WTC11 (cell line): ENCODE data around the gene KCNK5. TPM values are rescaled to one million over a fixed set of nuclear protein-coding genes. Genes with fewer than 3 reads are reported as not detected.

ENCODE experiments used
- ATAC-seq: fragments of 200-7000 bp; cut with Tn5 transposase; 2 replicates; pipeline ENCODE4 v1.10.0; 2021; ENCODE audit warnings: mild to moderate bottlenecking, moderate library complexity
- CTCF ChIA-PET: fragments of 300-600 bp; sonication (Branson Sonifier 250); formaldehyde crosslinking; loops from one replicate; lab custom pipeline; 2021; ENCODE audit warnings: antibody characterized with exemption; lab: Charles Lee
- POLR2A ChIA-PET: fragments of 350-600 bp; sonication (Branson Sonifier 250); formaldehyde crosslinking; loops from one replicate; lab custom pipeline; 2021; ENCODE audit warnings: antibody characterized with exemption; lab: Charles Lee
- DNase-seq: peaks from one replicate; pipeline ENCODE4 v3.0.0; 2021; ENCODE audit warnings: low spot score
- H3K27ac Mint-ChIP-seq: 2 replicates; pipeline ENCODE4 v1.8.0; 2021; ENCODE audit warnings: mixed read lengths
- H3K27me3 Mint-ChIP-seq: 2 replicates; pipeline ENCODE4 v1.8.0; 2021; ENCODE audit warnings: low read depth, mild to moderate bottlenecking, moderate library complexity, mixed read lengths
- H3K36me3 Mint-ChIP-seq: 2 replicates; pipeline ENCODE4 v1.8.0; 2021; ENCODE audit warnings: mixed read lengths
- H3K4me1 Mint-ChIP-seq: 2 replicates; pipeline ENCODE4 v1.8.0; 2022; ENCODE audit warnings: mixed read lengths
- H3K4me3 Mint-ChIP-seq: 2 replicates; pipeline ENCODE4 v1.8.0; 2021; ENCODE audit warnings: mild to moderate bottlenecking, moderate library complexity, mixed read lengths
- H3K9me3 Mint-ChIP-seq: 2 replicates; pipeline ENCODE4 v1.8.0; 2021; ENCODE audit warnings: mixed read lengths
- AFF4 ChIP-seq: sonication (generic); formaldehyde crosslinking; IDR thresholded peaks from 2 replicates; pipeline ENCODE4 v1.8.1; 2023; ENCODE audit warnings: mild to moderate bottlenecking, missing genetic modification reagents, borderline replicate concordance
- ATF2 ChIP-seq: sonication (generic); formaldehyde crosslinking; IDR thresholded peaks from 2 replicates; pipeline ENCODE4 v1.8.1; 2022; ENCODE audit warnings: low read depth, missing genetic modification reagents, borderline replicate concordance
- ATF6 ChIP-seq: sonication (generic); formaldehyde crosslinking; IDR thresholded peaks from 2 replicates; pipeline ENCODE4 v1.8.1; 2023; ENCODE audit warnings: mild to moderate bottlenecking, missing genetic modification reagents
- CBFB ChIP-seq: sonication (generic); formaldehyde crosslinking; IDR thresholded peaks from 2 replicates; pipeline ENCODE4 v1.8.1; 2022; ENCODE audit warnings: mild to moderate bottlenecking, low read depth, missing genetic modification reagents
- CREM ChIP-seq: sonication (generic); formaldehyde crosslinking; IDR thresholded peaks from 2 replicates; pipeline ENCODE4 v1.8.1; 2022; ENCODE audit warnings: mild to moderate bottlenecking, missing genetic modification reagents, moderate library complexity
- ETV6 ChIP-seq: sonication (generic); formaldehyde crosslinking; IDR thresholded peaks from 2 replicates; pipeline ENCODE4 v1.8.1; 2022; ENCODE audit warnings: mild to moderate bottlenecking, missing genetic modification reagents
- FOXP1 ChIP-seq: sonication (generic); formaldehyde crosslinking; IDR thresholded peaks from 2 replicates; pipeline ENCODE4 v1.8.0; 2022; ENCODE audit warnings: missing genetic modification reagents, mild to moderate bottlenecking, moderate library complexity, borderline replicate concordance
- GRHL2 ChIP-seq: fragments of 250-450 bp; sonication (Bioruptor Pico); IDR thresholded peaks from 2 replicates; pipeline ENCODE4 v1.8.0; 2022; ENCODE audit warnings: mild to moderate bottlenecking, moderate library complexity; ENCODE audit not compliant: insufficient replicate concordance, severe bottlenecking
- GTF2I ChIP-seq: fragments of 250-450 bp; sonication (Bioruptor Pico); conservative IDR thresholded peaks from 2 replicates; pipeline ENCODE4 v1.4.0; 2021; ENCODE audit warnings: mild to moderate bottlenecking
- IRF1 ChIP-seq: sonication (generic); formaldehyde crosslinking; IDR thresholded peaks from 2 replicates; pipeline ENCODE4 v1.8.0; 2023; ENCODE audit warnings: missing genetic modification reagents
- IRF2 ChIP-seq: sonication (generic); formaldehyde crosslinking; IDR thresholded peaks from 2 replicates; pipeline ENCODE4 v1.8.0; 2022; ENCODE audit warnings: low read depth, missing genetic modification reagents, borderline replicate concordance
- JAZF1 ChIP-seq: fragments of 250-450 bp; sonication (Bioruptor Pico); IDR thresholded peaks from 2 replicates; pipeline ENCODE4 v1.9.0; 2021; ENCODE audit warnings: moderate library complexity, mild to moderate bottlenecking, inconsistent platforms
- KAT7 ChIP-seq: sonication (generic); formaldehyde crosslinking; IDR thresholded peaks from 2 replicates; pipeline ENCODE4 v1.8.1; 2023; ENCODE audit warnings: missing genetic modification reagents, mild to moderate bottlenecking, borderline replicate concordance
- NFATC4 ChIP-seq: fragments of 250-450 bp; sonication (Bioruptor Pico); IDR thresholded peaks from 2 replicates; pipeline ENCODE4 v1.9.0; 2021; ENCODE audit warnings: mild to moderate bottlenecking
- NFE2L1 ChIP-seq: sonication (generic); formaldehyde crosslinking; IDR thresholded peaks from 2 replicates; pipeline ENCODE4 v1.8.1; 2023; ENCODE audit warnings: missing genetic modification reagents
- OVOL2 ChIP-seq: fragments of 250-450 bp; sonication (Bioruptor Pico); IDR thresholded peaks from 2 replicates; pipeline ENCODE4 v1.9.0; 2021; ENCODE audit warnings: mild to moderate bottlenecking, borderline replicate concordance
- RELA ChIP-seq: sonication (generic); formaldehyde crosslinking; IDR thresholded peaks from 2 replicates; pipeline ENCODE4 v1.8.1; 2022; ENCODE audit warnings: missing genetic modification reagents, mild to moderate bottlenecking, borderline replicate concordance
- RORB ChIP-seq: fragments of 250-450 bp; sonication (Bioruptor Pico); IDR thresholded peaks from 2 replicates; pipeline ENCODE4 v1.9.0; 2021; ENCODE audit warnings: mild to moderate bottlenecking
- SMAD3 ChIP-seq: sonication (generic); formaldehyde crosslinking; IDR thresholded peaks from 2 replicates; pipeline ENCODE4 v1.8.0; 2022; ENCODE audit warnings: missing genetic modification reagents, mild to moderate bottlenecking, borderline replicate concordance
- SOX15 ChIP-seq: fragments of 250-450 bp; sonication (Bioruptor Pico); IDR thresholded peaks from 2 replicates; pipeline ENCODE4 v1.9.0; 2021; ENCODE audit warnings: mild to moderate bottlenecking
- STAT6 ChIP-seq: sonication (generic); formaldehyde crosslinking; conservative IDR thresholded peaks from 2 replicates; pipeline ENCODE4 v1.8.1; 2023; ENCODE audit warnings: mild to moderate bottlenecking, low read depth, missing genetic modification reagents, moderate library complexity
- TEAD1 ChIP-seq: sonication (generic); formaldehyde crosslinking; IDR thresholded peaks from 2 replicates; pipeline ENCODE4 v1.8.0; 2022; ENCODE audit warnings: mild to moderate bottlenecking, missing genetic modification reagents
- ZNF263 ChIP-seq: sonication (generic); formaldehyde crosslinking; IDR thresholded peaks from 2 replicates; pipeline ENCODE4 v1.8.1; 2022; ENCODE audit warnings: low read depth, mild to moderate bottlenecking, moderate library complexity, missing genetic modification reagents
- ZNF396 ChIP-seq: fragments of 250-450 bp; sonication (Bioruptor Pico); IDR thresholded peaks from 2 replicates; pipeline ENCODE4 v1.8.0; 2021; ENCODE audit warnings: mild to moderate bottlenecking, moderate library complexity, borderline replicate concordance
- ZNF671 ChIP-seq: fragments of 250-450 bp; sonication (Bioruptor Pico); IDR thresholded peaks from 2 replicates; pipeline ENCODE4 v1.8.0; 2021; ENCODE audit warnings: mild to moderate bottlenecking
- total RNA-seq: library from RNA; stranded (reverse); gene quantifications from 3 replicates; pipeline ENCODE4 v1.2.3, GENCODE V29; 2021

The KCNK5 gene
- total RNA-seq, 1 experiment from 2014 or later: 41.8 TPM

GRCh38 chr6:39192736-39193135 is 36.5 kb downstream of the KCNK5 start:
- no peak for ATAC-seq
- Mint-ChIP-seq H3K4me3 (no peak overlapping the region), H3K36me3 (peaks cover 76% of the 10 kb centered on the region), H3K27me3 (no peaks in the 10 kb centered on the region; the same call in 1 of the 2 replicates), H3K9me3 (no peaks in the 10 kb centered on the region), H3K4me1 (peaks cover 11% of the 10 kb centered on the region), H3K27ac (peak overlapping the region; percentile 85; the same call in 1 of the 2 replicates)
- TF ChIP-seq RORB (CRISPR knock-in tag) (no peak), JAZF1 (no peak), OVOL2 (CRISPR knock-in tag) (no peak), CBFB (CRISPR knock-in tag) (no peak), ZNF263 (no peak), NFATC4 (CRISPR knock-in tag) (no peak), FOXP1 (no peak), CREM (CRISPR knock-in tag) (no peak), KAT7 (CRISPR knock-in tag) (no peak), ATF6 (no peak), ATF2 (CRISPR knock-in tag) (no peak), ZNF396 (CRISPR knock-in tag) (no peak), SOX15 (no peak), ETV6 (CRISPR knock-in tag) (no peak), GRHL2 (CRISPR knock-in tag) (no peak), IRF1 (CRISPR knock-in tag) (no peak)
- ChIA-PET POLR2A (no interaction called here), CTCF (interaction anchor here (3.5 to 8.8 kb wide), 3 partner anchors 26 to 111 kb away, joined by 45 to 204 read pairs (median 63); partner anchors contain the start of gene KCNK5)
- no peak for DNase-seq

- Mint-ChIP-seq H3K4me1 (peaks cover 10% of the 10 kb centered on the region), H3K27me3 (no peaks in the 10 kb centered on the region; the same call in 1 of the 2 replicates), H3K27ac (no peak overlapping the region), H3K36me3 (peaks cover 75% of the 10 kb centered on the region), H3K9me3 (no peaks in the 10 kb centered on the region), H3K4me3 (no peak overlapping the region)
- POLR2A ChIA-PET: interaction anchor here (0.6 kb wide), 1 partner anchor 17 kb away, joined by 3 read pairs; no protein-coding TSS in a partner anchor
- DNase-seq (no peak), ATAC-seq (no peak)
- CTCF ChIA-PET: interaction anchor here (1.1 to 8.8 kb wide), 8 partner anchors 12 to 113 kb away, joined by 3 to 204 read pairs (median 36); partner anchors contain the start of gene KCNK5
- TF ChIP-seq ZNF671 (CRISPR knock-in tag) (no peak), RELA (CRISPR knock-in tag) (no peak), SMAD3 (CRISPR knock-in tag) (no peak), TEAD1 (CRISPR knock-in tag) (no peak), AFF4 (CRISPR knock-in tag) (no peak), STAT6 (CRISPR knock-in tag) (no peak), GTF2I (CRISPR knock-in tag) (no peak), NFE2L1 (CRISPR knock-in tag) (no peak), IRF2 (CRISPR knock-in tag) (no peak), OVOL2 (CRISPR knock-in tag) (no peak)
Observed at GRCh38 chr6:39191236-39191930, 37.9 kb downstream of the KCNK5 start.
